ENCODE measurements around the gene MAN1B1. TPM values are rescaled to one million over a fixed set of nuclear protein-coding genes. Genes with fewer than 3 reads are reported as not detected.
A peak's percentile ranks its signal among the peaks of the same experiment; 100 is the strongest.

The MAN1B1 gene
- total RNA-seq, 4 donors from 2014 or later = 57.7 to 81.0 (median 61.8) TPM

DNA sequence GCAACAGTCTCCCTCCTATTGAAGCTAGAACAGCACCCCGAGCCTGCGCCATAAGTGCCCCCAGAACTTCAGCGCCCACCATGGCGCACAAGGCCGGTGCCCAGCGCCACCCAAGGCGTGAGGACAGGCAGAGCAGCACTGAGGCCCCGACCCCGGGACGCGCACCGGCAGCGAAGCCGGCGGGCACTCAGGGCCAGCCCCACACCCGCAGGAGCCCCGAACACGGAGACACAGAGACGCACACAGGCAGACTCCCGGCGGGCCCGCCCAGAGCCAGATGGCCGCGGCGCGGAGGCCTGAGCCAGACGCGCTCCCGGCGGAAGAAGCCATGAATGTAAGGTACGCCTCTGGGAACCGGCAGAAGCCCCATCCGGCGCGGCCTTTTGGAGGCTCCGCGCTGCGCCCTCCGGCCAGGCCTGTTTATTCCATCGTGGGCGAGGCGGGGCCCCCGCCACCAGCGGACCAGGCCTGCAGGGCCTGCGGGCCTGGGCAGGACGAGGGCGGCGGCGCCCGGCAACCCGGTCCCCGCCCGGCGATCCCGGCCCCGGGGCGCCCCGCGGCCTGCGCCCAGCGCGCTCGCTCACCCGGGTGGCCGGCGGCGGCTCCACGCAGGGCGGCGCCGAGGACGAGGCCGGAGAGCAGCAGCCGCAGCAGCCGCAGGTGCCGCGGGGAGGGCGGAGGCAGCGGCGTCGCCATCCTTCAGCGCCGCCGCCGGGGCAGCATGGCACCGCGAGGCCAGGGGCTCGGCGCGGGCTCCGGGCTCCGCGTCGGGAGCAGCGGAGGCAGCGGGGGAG lies 41.3 kb upstream of the MAN1B1 start:
- WGBS, 2 donors = 0 to 6% methylated on average over 20 to 57 of the region's 96 CpGs
- intact Hi-C loops (cut with DNase I; ENCODE audit: low total_unique reads) = no loop called here
- H3K4me3 ChIP-seq (ENCODE audit: low read depth, poor library complexity, severe bottlenecking) = peak overlapping the region; percentile 44
- no peak for DNase-seq (ENCODE audit: low spot score in 2 of 2)
- TF ChIP-seq POLR2A (IDR thresholded peaks at IDR 0.05) = no peak

DNA sequence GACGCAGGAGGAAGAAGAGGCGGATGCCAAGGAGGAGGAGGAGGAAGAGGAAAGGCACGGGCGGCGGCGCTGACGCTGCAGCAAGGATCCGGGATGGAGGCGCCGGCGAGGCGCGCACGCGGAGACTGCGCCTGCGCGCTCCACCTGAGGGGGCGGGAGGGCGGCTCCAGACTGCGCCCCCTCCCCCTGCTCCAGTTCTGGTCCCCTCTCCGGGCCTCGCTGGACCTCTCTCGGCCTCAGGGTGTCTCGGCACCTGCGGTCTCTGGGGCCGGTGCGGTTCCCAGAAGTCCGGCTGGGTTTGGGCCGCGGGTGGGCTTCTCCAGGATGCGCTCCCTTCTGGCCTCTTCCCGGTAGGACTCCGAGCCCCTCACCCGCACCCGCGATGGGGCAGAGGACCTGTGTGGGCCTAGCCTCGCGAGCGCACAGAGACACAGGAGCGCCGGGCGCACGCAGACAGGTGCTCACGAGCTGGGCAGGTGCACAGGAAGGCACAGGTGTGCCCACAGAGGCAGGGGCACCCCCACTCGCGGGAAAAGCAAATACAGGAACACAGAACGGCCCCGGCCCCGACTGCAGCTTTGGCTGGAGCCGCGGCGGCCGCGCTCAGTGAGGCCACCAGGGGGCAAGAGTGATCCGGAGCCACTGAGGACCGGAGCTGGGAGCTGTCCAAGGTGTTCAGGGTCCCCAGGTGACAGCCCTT lies 40.5 kb upstream of the MAN1B1 start, which contains the start of gene NPDC1:
Gene NPDC1, minus strand, starts transcription at position 90 of the 700 bp plus-strand sequence. CDS start 188 bp downstream, outside the sequence.
- intact Hi-C loops (cut with DNase I; ENCODE audit: low total_unique reads) = no loop called here
- DNase-seq (ENCODE audit: low spot score in 2 of 2) = no peak
- 0% methylated on average over 43 to 47 of the region's 57 CpGs for WGBS, 2 donors
- peak within 1 kb of the TSS; percentile 44 for H3K4me3 ChIP-seq (ENCODE audit: low read depth, poor library complexity, severe bottlenecking)
- TF ChIP-seq POLR2A (IDR thresholded peaks at IDR 0.05) (no peak), CTCF (IDR thresholded peaks at IDR 0.05) (peak in 1 of 3 donors; percentile 48)

GRCh38 chr9:137048655-137049543 lies 37.9 kb upstream of the MAN1B1 start:
- no peak for DNase-seq (ENCODE audit: low spot score in 2 of 2)
- intact Hi-C loops (cut with DNase I; ENCODE audit: low total_unique reads) = no loop called here
- WGBS, 2 donors = 29 to 50% methylated on average over 34 to 69 of the region's 72 CpGs
- TF ChIP-seq POLR2A (IDR thresholded peaks at IDR 0.05) (no peak), CTCF (IDR thresholded peaks at IDR 0.05) (no peak)
- H3K4me3 ChIP-seq (ENCODE audit: low read depth, poor library complexity, severe bottlenecking) = no peak overlapping the region

DNA sequence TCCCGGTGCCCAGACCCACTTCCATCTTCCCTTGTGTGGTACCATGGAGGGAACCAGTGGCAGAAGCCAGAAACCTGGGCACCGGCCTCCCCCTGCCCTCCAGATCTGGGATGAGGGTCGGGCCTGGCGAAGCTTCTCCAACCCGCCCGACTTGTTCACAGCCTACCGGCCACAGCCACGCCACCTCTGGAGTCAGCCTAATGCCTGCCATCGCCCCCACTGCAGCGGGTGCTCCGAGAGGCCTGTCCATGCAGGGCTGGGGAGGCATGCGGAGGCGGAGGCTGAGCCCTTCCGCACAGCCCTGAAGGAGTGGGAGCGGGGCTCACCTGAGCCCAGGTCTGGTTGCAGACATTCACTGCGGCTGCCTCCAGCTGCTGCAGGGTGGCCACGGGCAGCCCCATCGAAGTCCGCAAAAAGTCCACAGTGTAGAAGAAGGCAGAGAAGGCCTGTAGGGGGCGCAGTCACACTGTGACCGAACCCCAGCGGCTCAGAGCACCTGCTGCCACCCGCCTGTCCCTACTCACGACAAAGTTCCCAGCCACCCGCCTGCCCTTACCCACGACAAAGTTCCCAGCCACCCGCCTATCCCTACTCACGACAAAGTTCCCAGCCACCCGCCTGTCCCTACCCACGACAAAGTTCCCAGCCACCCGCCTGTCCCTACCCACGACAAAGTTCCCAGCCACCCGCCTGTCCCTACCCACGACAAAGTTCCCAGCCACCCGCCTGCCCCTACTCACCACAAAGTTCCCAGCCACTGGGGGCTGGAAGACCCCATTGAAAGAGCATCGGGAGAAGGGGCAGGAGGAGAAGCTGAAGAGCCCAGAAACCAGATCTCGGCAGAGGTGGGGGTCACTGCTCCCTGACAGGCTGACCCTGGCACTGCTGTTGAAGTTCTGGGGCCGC lies 37.0 kb upstream of the MAN1B1 start:
- no peak for DNase-seq (ENCODE audit: low spot score in 2 of 2)
- TF ChIP-seq POLR2A (IDR thresholded peaks at IDR 0.05) (no peak), CTCF (IDR thresholded peaks at IDR 0.05) (no peak)
- H3K4me3 ChIP-seq (ENCODE audit: low read depth, poor library complexity, severe bottlenecking) = no peak overlapping the region
- intact Hi-C loops (cut with DNase I; ENCODE audit: low total_unique reads) = no loop called here
- 54 to 56% methylated on average over 34 to 38 of the region's 38 CpGs for WGBS, 2 donors

- no peak for DNase-seq (ENCODE audit: low spot score in 2 of 2)
- 82 to 93% methylated on average over 5 of the region's 5 CpGs for WGBS, 2 donors
- no peak for TF ChIP-seq CTCF (IDR thresholded peaks at IDR 0.05)
- no peak for TF ChIP-seq POLR2A (IDR thresholded peaks at IDR 0.05)
- intact Hi-C loops (cut with DNase I; ENCODE audit: low total_unique reads) = no loop called here
- no peak overlapping the region for H3K4me3 ChIP-seq (ENCODE audit: low read depth, poor library complexity, severe bottlenecking)
Observed at GRCh38 chr9:137050570-137050969, 36.2 kb upstream of the MAN1B1 start.

All from lower leg skin (tissue), 4 donors.